ENCODE data around the gene GGTA1. TPM values are rescaled to one million over a fixed set of nuclear protein-coding genes. Genes with fewer than 3 reads are reported as not detected.

The GGTA1 gene
- total and polyA plus RNA-seq, 9 of the 15 experiments (the other 6 are each of a cell fraction or from before 2014, with no cell fraction given): 0.04 to 0.15 TPM; not detected in 7

- CTCF ChIA-PET (ENCODE audit: low intra/inter-chr PET ratio): no interaction called here
- Histone ChIP-seq H3K4me1 (replicated peaks in 1 of 2; ENCODE audit: control insufficient read depth in 2 of 2, insufficient read depth in 2 of 2, low read length in 2 of 2) (peaks cover 0 to 14% of the 10 kb centered on the region in 2 experiments; a peak in 2 of 5 replicates), H3K27me3 (ENCODE audit: control insufficient read depth in 2 of 2, insufficient read depth in 2 of 2, low read length in 2 of 2) (peaks cover 34 to 71% of the 10 kb centered on the region in 2 experiments), H2AFZ (ENCODE audit: low read depth, low read length) (no peak overlapping the region), H3K9me1 (ENCODE audit: control insufficient read depth, insufficient read depth, low read length) (no peaks in the 10 kb centered on the region), H3K27ac (ENCODE audit: extremely low read depth, low read depth, low read length) (no peak overlapping the region), H3K4me3 (no peak overlapping the region), H3K4me2 (ENCODE audit: insufficient read depth, low read length) (no peak overlapping the region), H3K9ac (ENCODE audit: insufficient read depth in 1 of 2, low read depth in 2 of 2, low read length in 2 of 2) (no peak overlapping the region), H4K20me1 (replicated peaks; ENCODE audit: control insufficient read depth, insufficient read depth, low read length) (no peaks in the 10 kb centered on the region), H3K36me3 (ENCODE audit: control insufficient read depth, insufficient read depth, low read length) (no peaks in the 10 kb centered on the region), H3K9me3 (replicated peaks; ENCODE audit: control insufficient read depth, insufficient read depth, low read depth, low read length) (no peaks in the 10 kb centered on the region), H3K79me2 (ENCODE audit: control insufficient read depth, insufficient read depth, low read length) (no peaks in the 10 kb centered on the region)
- in situ Hi-C loops (cut with MboI) (no loop called here), intact Hi-C loops (cut with micrococcal nuclease) (no loop called here)
- POLR2A ChIA-PET: interaction anchor here (0.7 kb wide), 1 partner anchor 600 kb away, joined by 4 read pairs; no protein-coding TSS in a partner anchor
- FAIRE-seq (no peak), ATAC-seq (no peak), DNase-seq (ENCODE audit: extremely low read depth in 1 of 4, low spot score in 3 of 4) (no peak)
- no peak for TF ChIP-seq DDX20 (tag; IDR thresholded peaks at IDR 0.05; ENCODE audit: low read depth)
- no peak for TF ChIP-seq GATA2 (CRISPR knock-in tag; IDR thresholded peaks at IDR 0.05)
- no peak for TF ChIP-seq SMAD2 (IDR thresholded peaks at IDR 0.05; ENCODE audit: low read depth, low read length)
- no peak for TF ChIP-seq CEBPG (CRISPR knock-in tag; IDR thresholded peaks at IDR 0.05)
- no peak for TF ChIP-seq CEBPG (tag; conservative IDR thresholded peaks at IDR 0.05 in 1 of 2, IDR thresholded peaks at IDR 0.05 in 1 of 2)
- no peak for TF ChIP-seq DPF2 (IDR thresholded peaks at IDR 0.05)
- TF ChIP-seq E2F4 (CRISPR knock-in tag; IDR thresholded peaks at IDR 0.05; ENCODE audit: low read depth): no peak
- WGBS (ENCODE audit: insufficient coverage, low coverage, missing lambda C conversion rate): 0% methylated on average over 3 of the region's 3 CpGs
- BruUV-seq (replicated peaks): no TSS peak
These were observed 3.8 kb upstream of the GGTA1 start for GRCh38 chr9:121503444-121503843.
